NCI-H2196 treated with DMSO at 0.1 percent for 48 hours (cell line): ENCODE measurements around the gene LHFPL3.

Experiments
- DNase-seq: peaks from one replicate; lab custom pipeline; 2025; ENCODE audit not compliant: unreplicated experiment; lab: John Stamatoyannopoulos, UW

Gene LHFPL3

GRCh38 chr7:104794154-104794553 lies 465.8 kb downstream of the LHFPL3 start:
- DNase-seq = no peak

GRCh38 chr7:104794589-104794988 lies 466.2 kb downstream of the LHFPL3 start:
- no peak for DNase-seq

GRCh38 chr7:104795086-104795485 lies 466.7 kb downstream of the LHFPL3 start:
- DNase-seq = no peak

GRCh38 chr7:104795616-104796398 lies 467.4 kb downstream of the LHFPL3 start:
- no peak for DNase-seq

GRCh38 chr7:104800307-104800706 lies 471.9 kb downstream of the LHFPL3 start:
- DNase-seq = no peak

GRCh38 chr7:104801022-104801421 lies 472.6 kb downstream of the LHFPL3 start:
- DNase-seq = no peak

- no peak for DNase-seq
Observed at GRCh38 chr7:104803931-104804330, 475.5 kb downstream of the LHFPL3 start.

- no peak for DNase-seq
Observed at GRCh38 chr7:104804696-104805095, 476.3 kb downstream of the LHFPL3 start.

GRCh38 chr7:104805449-104806317 lies 477.3 kb downstream of the LHFPL3 start:
- DNase-seq = no peak

GRCh38 chr7:104807671-104808070 lies 479.3 kb downstream of the LHFPL3 start:
- no peak for DNase-seq

GRCh38 chr7:104809906-104810305 lies 481.5 kb downstream of the LHFPL3 start:
- no peak for DNase-seq

GRCh38 chr7:104814126-104814525 lies 485.7 kb downstream of the LHFPL3 start:
- no peak for DNase-seq

GRCh38 chr7:104814671-104815400 lies 486.4 kb downstream of the LHFPL3 start:
- DNase-seq = no peak

- DNase-seq = no peak
Observed at GRCh38 chr7:104816537-104816936, 488.1 kb downstream of the LHFPL3 start.

GRCh38 chr7:104818961-104819880 lies 490.8 kb downstream of the LHFPL3 start:
- DNase-seq = no peak

- DNase-seq = no peak
Observed at GRCh38 chr7:104820836-104821535, 492.6 kb downstream of the LHFPL3 start.

GRCh38 chr7:104823177-104823576 lies 494.8 kb downstream of the LHFPL3 start:
- DNase-seq = no peak

GRCh38 chr7:104825099-104825498 lies 496.7 kb downstream of the LHFPL3 start:
- no peak for DNase-seq

GRCh38 chr7:104826135-104826534 lies 497.7 kb downstream of the LHFPL3 start:
- no peak for DNase-seq

- no peak for DNase-seq
Observed at GRCh38 chr7:104836976-104837375, 508.6 kb downstream of the LHFPL3 start.
